Ramos (cell line): Measurements from ENCODE around the gene USH1C.

Source experiments
- in situ Hi-C: fragments of 300-500 bp; cut with MboI; formaldehyde crosslinking; loops from one replicate; pipeline ENCODE4 v1.14.3; 2022; ENCODE audit warnings: low sequenced_read_pairs; ENCODE audit not compliant: unreplicated experiment

Gene USH1C

GRCh38 chr11:17528906-17529843 lies 15.0 kb downstream of the USH1C start:
- in situ Hi-C loops, result no loop called here

DNA sequence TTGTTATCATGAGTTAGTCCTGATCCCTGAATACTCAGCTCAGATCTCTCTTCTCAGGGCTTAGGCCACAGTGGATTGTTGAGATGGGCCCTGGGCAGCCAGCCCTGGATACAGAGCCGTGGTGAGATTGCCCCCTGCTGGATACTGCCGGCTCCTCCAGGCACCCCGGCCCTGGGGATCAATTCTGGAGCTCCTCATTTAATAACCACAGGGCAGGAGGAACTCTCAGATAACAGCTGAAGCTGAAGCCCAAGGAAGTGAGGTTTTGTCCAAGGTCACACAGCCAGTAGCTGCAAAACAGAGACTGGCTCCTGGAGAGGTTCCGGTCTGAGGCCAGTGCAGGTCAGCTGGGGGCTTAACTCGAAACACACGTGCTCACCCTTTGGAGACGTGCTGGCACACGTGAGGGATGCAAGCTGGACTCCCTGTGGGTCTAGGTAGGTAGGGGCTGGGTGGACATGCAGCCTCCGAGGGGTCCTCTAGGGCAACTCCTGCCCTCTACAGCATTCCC lies 16.0 kb downstream of the USH1C start:
- in situ Hi-C loops, result no loop called here

DNA sequence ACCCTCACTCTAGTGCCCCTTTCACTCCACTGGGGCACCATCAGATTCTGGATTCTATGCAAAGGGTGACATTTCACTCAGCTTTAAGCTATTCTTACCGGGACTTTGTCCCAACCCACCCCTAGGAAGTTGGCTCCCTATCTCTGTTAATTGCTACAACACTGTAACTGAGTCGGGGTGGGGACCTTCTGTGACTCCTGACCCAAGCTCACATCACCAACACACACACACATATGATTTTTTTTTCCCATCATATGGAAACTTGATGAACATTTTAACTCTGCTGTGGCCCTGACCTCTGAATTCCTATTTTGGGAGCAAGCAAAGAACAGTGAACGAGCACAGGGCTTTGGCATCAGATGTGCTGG lies 16.6 kb downstream of the USH1C start:
- in situ Hi-C loops, result no loop called here

DNA sequence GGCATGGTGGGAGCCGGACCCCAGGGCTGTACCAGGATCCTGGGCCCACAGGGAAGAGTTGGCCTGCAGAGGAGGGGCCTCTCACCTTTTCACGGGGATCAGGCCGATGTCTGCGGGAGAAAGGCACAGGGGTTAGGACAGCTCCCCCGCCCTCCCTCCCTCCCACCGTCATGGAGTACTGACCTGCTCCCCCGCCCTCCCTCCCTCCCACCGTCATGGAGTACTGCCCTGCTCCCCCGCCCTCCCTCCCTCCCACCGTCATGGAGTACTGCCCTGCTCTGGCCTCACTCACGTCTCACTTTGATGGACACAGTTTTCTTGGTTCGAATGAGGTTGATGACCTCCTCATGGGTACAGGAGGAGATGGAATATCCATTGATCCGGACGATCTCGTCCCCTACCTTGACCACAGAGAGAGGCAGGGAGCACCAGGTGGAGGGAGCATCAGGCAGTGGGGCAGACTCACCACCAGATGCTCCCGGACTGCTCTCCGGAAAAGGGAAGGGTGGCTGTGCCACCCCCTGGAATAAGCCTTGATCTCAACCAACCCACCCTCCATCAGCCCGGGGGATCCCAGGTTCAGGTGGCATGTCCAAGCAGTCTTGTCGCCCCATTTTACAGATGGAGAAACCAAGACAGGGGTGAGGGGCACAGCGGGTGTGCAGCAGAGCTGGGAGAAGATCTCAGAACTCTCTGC lies 17.1 kb downstream of the USH1C start:
- in situ Hi-C loops, result no loop called here

DNA sequence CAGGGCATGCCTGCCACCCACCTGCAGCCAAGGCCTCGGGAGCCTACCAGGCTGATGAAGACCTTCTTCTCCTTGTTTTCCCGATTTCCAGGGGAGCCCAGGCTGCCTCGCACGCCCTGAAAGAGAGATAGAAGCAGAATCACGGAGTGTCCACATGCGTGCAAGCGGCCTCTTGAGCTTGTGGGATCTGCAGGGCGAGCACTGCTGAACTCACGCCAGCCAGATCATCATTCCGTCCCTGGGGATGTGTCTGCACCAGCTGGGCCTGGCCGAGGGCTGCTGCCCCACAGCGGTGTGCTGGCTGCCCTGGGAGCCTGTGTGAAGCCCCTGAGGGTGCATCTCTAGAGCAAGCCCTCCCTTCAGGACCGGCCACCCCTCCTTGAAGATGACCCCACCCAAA lies 17.9 kb downstream of the USH1C start:
- in situ Hi-C loops, result no loop called here

DNA sequence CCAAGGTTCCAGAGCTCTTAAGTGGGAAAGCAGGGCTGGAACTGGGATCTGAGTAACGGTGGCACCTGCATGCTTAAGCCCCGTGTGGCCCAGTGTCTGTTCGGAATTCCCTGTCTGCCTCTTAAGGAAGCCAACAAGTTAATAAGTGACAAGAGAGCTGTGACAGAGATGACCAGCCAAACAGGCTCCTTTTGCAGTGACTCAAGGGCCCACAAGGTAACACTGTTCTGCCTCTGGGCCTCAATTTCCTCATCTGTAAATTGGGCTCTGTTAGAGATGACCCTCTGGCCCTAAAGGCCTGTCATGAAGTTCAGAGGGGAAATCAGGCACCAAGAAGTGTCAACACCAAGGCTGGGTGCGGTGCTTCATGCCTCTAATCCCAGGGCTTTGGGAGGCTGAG lies 18.6 kb downstream of the USH1C start:
- in situ Hi-C loops, result no loop called here

DNA sequence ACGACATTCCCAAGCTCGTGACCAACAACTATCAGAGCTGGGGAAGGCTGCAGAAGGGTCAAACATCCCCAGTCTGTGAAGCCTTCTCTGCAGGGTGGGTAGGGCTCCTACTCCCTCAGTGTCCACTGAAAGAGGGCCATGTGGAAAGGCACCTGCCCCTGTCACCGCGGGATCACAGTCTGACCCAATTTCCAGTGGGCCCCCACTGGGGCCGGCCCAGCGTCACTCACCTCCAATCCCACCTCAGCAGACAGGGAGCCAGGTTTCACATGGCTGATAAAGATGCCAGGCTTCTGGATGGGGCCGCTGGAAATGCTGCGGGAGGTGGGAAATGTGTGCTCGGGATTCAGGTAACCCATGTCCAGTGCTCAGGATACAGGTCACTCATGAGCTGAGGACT lies 20.0 kb downstream of the USH1C start:
- in situ Hi-C loops, result no loop called here

DNA sequence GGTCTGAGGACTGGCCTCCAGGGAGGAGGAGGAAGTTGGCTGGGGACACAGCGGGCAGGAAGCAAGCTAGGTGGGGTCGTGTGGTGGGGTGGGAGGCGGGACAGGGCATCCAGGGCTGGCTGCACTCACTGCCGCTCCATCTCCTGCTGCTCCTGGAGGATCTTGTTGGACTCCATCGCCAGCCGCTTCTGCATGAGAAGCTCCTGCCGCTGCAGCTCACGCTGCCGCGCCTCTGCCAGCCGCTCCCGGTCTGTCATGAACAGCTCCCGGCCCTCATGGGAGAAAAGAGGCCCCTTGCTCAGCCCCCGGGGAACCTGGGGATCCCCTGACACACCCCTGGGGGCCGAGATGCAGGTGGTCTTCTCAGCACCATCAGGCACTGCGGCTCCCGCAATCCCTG lies 21.6 kb downstream of the USH1C start:
- in situ Hi-C loops, result no loop called here

- in situ Hi-C loops, result no loop called here
Observed at GRCh38 chr11:17521106-17521900, 22.9 kb downstream of the USH1C start.

DNA sequence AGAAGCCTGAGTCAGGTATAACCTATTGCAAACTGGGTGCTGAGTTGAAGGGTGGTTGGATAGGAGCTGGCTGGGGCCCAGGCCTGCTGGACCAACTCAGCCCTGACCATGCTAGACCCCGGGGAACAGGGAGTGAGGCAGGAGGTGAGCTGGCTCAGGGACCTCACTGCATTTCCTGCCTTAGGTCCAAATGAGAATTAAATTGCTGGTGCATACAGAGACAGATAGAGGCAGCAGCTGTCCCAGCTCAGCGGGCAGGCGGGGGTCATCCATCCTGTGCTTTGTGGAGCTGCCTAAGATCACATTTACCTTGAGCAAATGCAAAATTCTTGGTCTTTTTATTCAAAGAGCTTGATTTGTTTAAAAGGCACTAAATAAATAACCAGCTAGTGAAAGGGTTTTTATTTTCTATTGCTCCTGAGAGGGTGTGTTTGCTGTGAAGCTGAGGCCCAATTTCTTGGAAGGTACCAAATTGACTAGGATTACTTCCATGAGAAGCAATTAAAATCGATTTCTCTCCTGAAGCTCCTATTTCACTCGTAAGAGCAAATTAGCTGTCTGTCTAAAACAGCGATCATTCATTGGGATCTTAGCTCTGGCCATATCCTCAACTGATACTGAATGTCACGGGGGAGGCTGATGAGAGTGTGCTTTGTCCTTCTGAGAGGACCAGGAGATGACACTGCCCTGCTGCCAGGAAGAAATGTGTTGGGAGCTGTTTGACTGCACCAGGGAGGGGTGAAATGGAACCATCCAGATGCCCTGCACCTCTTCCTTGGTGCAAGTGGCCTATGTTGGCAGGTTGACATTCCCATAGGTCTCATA lies 24.9 kb downstream of the USH1C start:
- in situ Hi-C loops, result no loop called here

- in situ Hi-C loops, result no loop called here
Observed at GRCh38 chr11:17518366-17518765, 25.9 kb downstream of the USH1C start.

DNA sequence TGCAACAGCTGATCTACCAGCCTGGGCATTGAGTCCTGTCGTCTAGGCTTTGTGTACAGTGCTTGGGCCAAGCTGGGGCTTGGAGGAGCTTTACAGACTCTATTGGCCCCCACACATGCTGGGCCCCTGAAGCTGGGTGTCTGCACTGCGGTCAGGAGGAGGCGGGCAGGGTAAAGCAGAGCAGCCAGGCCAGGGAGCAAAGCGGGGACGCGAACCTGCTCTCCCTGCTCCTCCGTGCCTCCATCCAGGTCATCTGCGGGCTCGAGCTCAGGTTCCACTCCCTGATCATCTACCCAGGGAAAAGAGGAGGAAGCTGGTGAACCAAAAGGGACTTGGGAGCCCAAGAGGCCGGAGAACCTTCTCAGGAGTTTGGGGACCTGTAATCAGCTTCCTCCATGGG lies 27.0 kb downstream of the USH1C start:
- in situ Hi-C loops, result no loop called here

DNA sequence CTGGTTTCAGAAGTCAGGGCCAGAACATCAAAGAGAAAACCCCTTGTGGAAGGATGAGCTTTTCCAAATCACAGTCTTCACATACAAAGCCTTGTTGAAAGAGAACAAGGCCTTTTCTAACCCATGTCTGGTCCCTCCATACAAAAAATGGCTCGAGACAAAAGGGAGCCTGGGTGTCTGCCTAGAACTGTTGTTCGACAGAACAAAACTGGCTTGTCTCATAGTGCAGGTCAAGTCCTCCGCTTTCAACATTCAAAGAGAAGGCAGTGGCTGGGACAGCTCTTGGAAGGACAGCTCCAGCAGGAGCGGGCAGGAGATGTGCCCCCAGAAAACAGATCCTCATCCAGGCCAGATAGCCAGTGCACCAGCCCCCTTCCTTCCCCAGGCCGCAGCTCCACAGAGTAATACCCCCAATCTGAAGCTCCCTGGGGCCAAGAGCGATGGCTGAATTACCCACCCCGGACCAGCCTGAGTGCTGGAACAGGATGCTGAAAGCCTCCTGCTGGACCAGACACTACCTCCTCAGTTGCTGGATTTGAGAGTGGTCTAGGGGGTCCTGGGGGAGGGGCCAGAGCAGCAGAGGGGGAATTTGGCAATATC lies 27.6 kb downstream of the USH1C start:
- in situ Hi-C loops, result no loop called here

- in situ Hi-C loops, result no loop called here
Observed at GRCh38 chr11:17515443-17516176, 28.6 kb downstream of the USH1C start.

DNA sequence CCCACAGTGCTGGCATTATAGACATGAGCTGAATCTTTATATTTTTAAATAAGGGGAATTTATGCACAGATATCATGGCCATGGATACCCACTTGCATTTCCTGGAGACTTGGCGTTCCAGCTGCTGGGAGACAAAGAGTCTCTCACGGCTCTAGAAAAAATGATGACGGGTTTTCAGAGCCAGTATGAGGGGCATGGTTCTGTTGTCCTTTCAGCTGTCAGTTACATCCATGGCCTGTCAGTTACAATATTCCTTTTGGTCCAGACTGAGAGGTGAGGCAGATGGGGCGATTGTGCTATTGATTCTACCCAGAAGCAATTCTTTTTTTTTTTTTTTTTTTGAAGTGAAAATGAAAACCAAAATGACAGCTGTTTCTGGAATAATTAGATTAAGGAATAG lies 29.7 kb downstream of the USH1C start:
- in situ Hi-C loops, result no loop called here

DNA sequence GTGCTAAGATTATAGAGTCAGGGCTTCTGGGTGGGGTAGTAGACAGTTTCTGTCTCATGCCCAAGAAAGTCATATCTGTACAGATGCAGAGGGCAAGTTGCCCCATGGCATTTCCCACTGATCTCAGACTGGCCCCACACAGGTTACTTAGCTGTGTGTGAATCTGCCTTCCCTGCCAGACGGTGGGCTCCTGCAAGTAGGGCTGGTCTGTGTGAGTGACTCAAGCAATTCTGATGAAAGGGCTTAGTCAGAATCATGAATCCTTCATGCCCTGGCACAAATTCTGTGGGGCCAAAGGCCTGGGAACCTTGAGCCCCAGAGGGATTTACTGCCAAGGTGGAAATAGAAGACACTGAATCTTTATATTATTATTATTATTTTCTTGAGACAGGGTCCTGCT lies 30.4 kb downstream of the USH1C start:
- in situ Hi-C loops, result no loop called here

DNA sequence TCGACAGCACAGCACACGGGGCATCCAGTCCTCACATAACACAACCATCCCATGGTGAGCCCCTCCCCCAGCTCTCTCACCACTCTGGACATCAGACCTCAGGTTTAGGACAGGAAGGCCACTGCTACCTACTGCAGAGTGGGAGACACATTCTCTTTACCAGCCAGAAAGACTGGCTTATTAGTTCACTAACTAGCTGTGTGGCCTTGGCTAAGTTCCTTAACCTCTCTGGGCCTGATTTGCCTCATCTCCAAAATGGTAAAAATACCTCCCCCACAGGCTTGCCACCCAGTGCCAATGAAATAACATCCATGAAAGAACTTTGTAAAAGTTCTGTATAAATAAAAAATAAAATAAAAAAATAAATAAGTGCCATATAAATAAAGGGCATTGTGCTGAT lies 32.1 kb downstream of the USH1C start:
- in situ Hi-C loops, result no loop called here

DNA sequence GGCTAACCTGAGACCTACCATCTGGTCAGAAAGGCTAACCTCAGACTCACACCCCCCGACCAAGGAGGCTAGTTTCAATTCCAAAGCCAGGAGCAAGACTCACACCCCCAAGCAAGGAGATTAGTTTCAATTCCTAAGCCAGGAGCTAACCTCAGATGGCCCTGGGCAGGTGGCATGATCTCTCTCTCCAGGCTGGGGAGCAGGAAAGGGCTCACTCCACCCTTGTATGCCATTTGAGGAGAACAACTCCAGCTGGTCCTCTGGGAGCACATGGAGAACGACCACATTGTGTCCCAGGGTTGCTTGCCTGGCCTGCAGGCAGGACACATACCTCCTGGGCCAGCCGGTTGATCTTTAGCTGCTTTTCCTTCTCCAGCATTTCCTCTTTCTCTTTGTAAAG lies 32.6 kb downstream of the USH1C start:
- in situ Hi-C loops, result no loop called here
